Neuronal stem cell (in vitro differentiated cells): ENCODE data around the gene UBAC2.

Experiments used
- DNase-seq: peaks from one replicate; pipeline ENCODE4 v3.0.0-alpha.2; 2013; ENCODE audit warnings: low spot score
- H2AFZ ChIP-seq: one replicate; pipeline ENCODE4 v1.6.1; 2013; ENCODE audit warnings: mild to moderate bottlenecking, low read length, inconsistent platforms
- H2AK5ac ChIP-seq: 2 replicates; pipeline ENCODE4 v1.6.1; 2013; ENCODE audit warnings: low read depth, mild to moderate bottlenecking, inconsistent platforms, low read length, moderate library complexity, mixed read lengths
- H2BK120ac ChIP-seq: 2 replicates; pipeline ENCODE4 v1.6.1; 2013; ENCODE audit warnings: low read depth, mild to moderate bottlenecking, inconsistent platforms, low read length, moderate library complexity, mixed read lengths
- H2BK12ac ChIP-seq: one replicate; pipeline ENCODE4 v1.6.1; 2013; ENCODE audit warnings: low read length, inconsistent platforms
- H2BK15ac ChIP-seq: 2 replicates; pipeline ENCODE4 v1.6.1; 2013; ENCODE audit warnings: mild to moderate bottlenecking, low read length, inconsistent platforms, mixed read lengths
- H2BK5ac ChIP-seq: one replicate; pipeline ENCODE4 v1.6.1; 2013; ENCODE audit warnings: inconsistent platforms, mild to moderate bottlenecking, low read length, moderate library complexity
- H3K14ac ChIP-seq: one replicate; pipeline ENCODE4 v1.6.1; 2013; ENCODE audit warnings: low read length, inconsistent platforms
- H3K18ac ChIP-seq: 2 replicates; pipeline ENCODE4 v1.6.1; 2013; ENCODE audit warnings: low read length, inconsistent platforms
- H3K23ac ChIP-seq: 2 replicates; pipeline ENCODE4 v1.6.1; 2013; ENCODE audit warnings: low read depth, mild to moderate bottlenecking, mixed read lengths, low read length, inconsistent platforms; ENCODE audit not compliant: poor library complexity
- H3K27ac ChIP-seq: replicated peaks from 3 replicates; pipeline ENCODE4 v1.5.1; 2013; ENCODE audit warnings: low read length, inconsistent platforms
- H3K27me3 ChIP-seq, 3 experiments: 2 replicates each; pipeline ENCODE4 v1.6.1; 2013; ENCODE audit warnings: low read length in 3 of 3, mild to moderate bottlenecking in 2 of 3, inconsistent platforms in 1 of 3, low read depth in 1 of 3, mixed read lengths in 1 of 3, moderate library complexity in 1 of 3; ENCODE audit not compliant: control insufficient read depth in 3 of 3, insufficient read depth in 3 of 3
- H3K36me3 ChIP-seq, 2 donors: replicated peaks in 1 of 2; 2 replicates each; pipeline ENCODE4 v1.6.1; 2013; ENCODE audit warnings: low read length in 2 of 2; ENCODE audit not compliant: control insufficient read depth in 2 of 2, insufficient read depth in 2 of 2
- H3K4ac ChIP-seq: 2 replicates; pipeline ENCODE4 v1.6.1; 2013; ENCODE audit warnings: inconsistent platforms, mild to moderate bottlenecking, low read length, moderate library complexity
- H3K4me1 ChIP-seq, 2 donors: 1 replicate in 1 of 2; 2 replicates in 1 of 2; pipeline ENCODE4 v1.6.1; 2013; ENCODE audit warnings: low read length in 2 of 2, low read depth in 1 of 2; ENCODE audit not compliant: control insufficient read depth in 2 of 2, insufficient read depth in 1 of 2
- H3K4me2 ChIP-seq: one replicate; pipeline ENCODE4 v1.6.1; 2013; ENCODE audit warnings: mild to moderate bottlenecking, low read length, inconsistent platforms; ENCODE audit not compliant: insufficient read depth, poor library complexity, severe bottlenecking
- H3K4me3 ChIP-seq, 2 donors: 2 replicates each; pipeline ENCODE4 v1.5.1; 2013; ENCODE audit warnings: low read length in 2 of 2, mild to moderate bottlenecking in 2 of 2, inconsistent platforms in 1 of 2, moderate library complexity in 1 of 2
- H3K79me1 ChIP-seq: one replicate; pipeline ENCODE4 v1.6.1; 2013; ENCODE audit warnings: low read depth, mild to moderate bottlenecking, inconsistent platforms, low read length, moderate library complexity
- H3K9ac ChIP-seq: one replicate; pipeline ENCODE4 v1.6.1; 2013; ENCODE audit warnings: mild to moderate bottlenecking, low read depth, low read length, inconsistent platforms; ENCODE audit not compliant: poor library complexity
- H3K9me3 ChIP-seq, 2 donors: replicated peaks in 1 of 2; 2 replicates each; pipeline versions ENCODE3 to v1.6.1; 2013; ENCODE audit warnings: low read length in 2 of 2, mild to moderate bottlenecking in 2 of 2, inconsistent platforms in 1 of 2, low read depth in 1 of 2, mixed read lengths in 1 of 2, moderate library complexity in 1 of 2; ENCODE audit not compliant: control insufficient read depth in 2 of 2, insufficient read depth in 1 of 2
- H4K8ac ChIP-seq: one replicate; pipeline ENCODE4 v1.6.1; 2013; ENCODE audit warnings: low read depth, mild to moderate bottlenecking, inconsistent platforms, low read length, moderate library complexity
- H4K91ac ChIP-seq: one replicate; pipeline ENCODE4 v1.6.1; 2013; ENCODE audit warnings: low read length, low read depth, mild to moderate bottlenecking, inconsistent platforms; ENCODE audit not compliant: poor library complexity
- WGBS, 2 donors: extraction: QIAGEN DNeasy Blood & Tissue Kit; methylation state at CpG; one replicate each; pipeline ENCODE4 v1.1.7; 2013; ENCODE audit warnings: missing lambda C conversion rate in 2 of 2, mixed read lengths in 1 of 2; ENCODE audit not compliant: insufficient read length in 2 of 2, insufficient replicate concordance in 1 of 2; ENCODE audit errors: extremely low coverage in 2 of 2; 5-methylcytosine and 5-hydroxymethylcytosine counted together

Gene UBAC2

GRCh38 chr13:99185606-99186005 lies 15.0 kb upstream of the UBAC2 start:
- WGBS, 2 donors, result no CpG with 5 or more reads among the region's 8 CpGs

GRCh38 chr13:99190147-99190985 lies 10.3 kb upstream of the UBAC2 start:
- no peak overlapping the region for H4K91ac ChIP-seq
- no peak overlapping the region for H3K18ac ChIP-seq
- no peak overlapping the region for H2BK120ac ChIP-seq
- no peak overlapping the region for H2BK5ac ChIP-seq
- no peaks in the 10 kb centered on the region for H3K36me3 ChIP-seq
- H4K8ac ChIP-seq, result no peak overlapping the region
- H2AFZ ChIP-seq, result no peak overlapping the region
- no peak overlapping the region for H3K14ac ChIP-seq
- peak overlapping the region; percentile 82 for H2BK12ac ChIP-seq
- peak overlapping the region; percentile 77 for H3K23ac ChIP-seq
- no peaks in the 10 kb centered on the region for H3K4me1 ChIP-seq
- no peak overlapping the region for H3K4me2 ChIP-seq
- H2BK15ac ChIP-seq, result no peak overlapping the region
- no peak for DNase-seq
- H3K4ac ChIP-seq, result no peak overlapping the region
- no peak overlapping the region for H3K4me3 ChIP-seq
- no CpG with 5 or more reads among the region's 12 CpGs for WGBS, 2 donors
- H3K9me3 ChIP-seq, result no peaks in the 10 kb centered on the region
- no peak overlapping the region for H2AK5ac ChIP-seq
- H3K79me1 ChIP-seq, result no peaks in the 10 kb centered on the region
- H3K27ac ChIP-seq, result no peak overlapping the region
- peaks cover 0 to 4% (median 0%) of the 10 kb centered on the region in 3 experiments for H3K27me3 ChIP-seq
- no peak overlapping the region for H3K9ac ChIP-seq

More at GRCh38 chr13:99185606-99186005, 15.0 kb upstream of the UBAC2 start:
- Histone ChIP-seq H2AK5ac (no peak overlapping the region), H3K27me3 (peaks cover 0 to under 1% (median 0%) of the 10 kb centered on the region in 3 experiments), H3K36me3 (no peaks in the 10 kb centered on the region), H2BK120ac (no peak overlapping the region), H3K4me2 (no peak overlapping the region), H3K23ac (no peak overlapping the region), H3K14ac (no peak overlapping the region), H3K4me3 (no peak overlapping the region), H3K9ac (no peak overlapping the region), H2BK5ac (no peak overlapping the region), H4K8ac (no peak overlapping the region), H2BK12ac (no peak overlapping the region), H3K18ac (no peak overlapping the region), H2BK15ac (no peak overlapping the region), H3K4ac (no peak overlapping the region), H3K9me3 (no peaks in the 10 kb centered on the region), H3K4me1 (no peaks in the 10 kb centered on the region), H4K91ac (no peak overlapping the region), H3K27ac (no peak overlapping the region), H2AFZ (no peak overlapping the region), H3K79me1 (no peaks in the 10 kb centered on the region)
- no peak for DNase-seq

- no peaks in the 10 kb centered on the region for H3K36me3 ChIP-seq
- no CpG with 5 or more reads among the region's 3 CpGs for WGBS, 2 donors
- H2BK120ac ChIP-seq, result no peak overlapping the region
- H3K14ac ChIP-seq, result no peak overlapping the region
- no peaks in the 10 kb centered on the region for H3K4me1 ChIP-seq
- H3K4me3 ChIP-seq, result no peak overlapping the region
- H2AFZ ChIP-seq, result no peak overlapping the region
- no peaks in the 10 kb centered on the region for H3K79me1 ChIP-seq
- no peaks in the 10 kb centered on the region for H3K9me3 ChIP-seq
- DNase-seq, result no peak
- no peak overlapping the region for H3K4me2 ChIP-seq
- H2AK5ac ChIP-seq, result no peak overlapping the region
- no peak overlapping the region for H2BK5ac ChIP-seq
- no peak overlapping the region for H3K18ac ChIP-seq
- no peak overlapping the region for H3K23ac ChIP-seq
- no peak overlapping the region for H2BK12ac ChIP-seq
- no peak overlapping the region for H3K9ac ChIP-seq
- no peak overlapping the region for H4K91ac ChIP-seq
- no peak overlapping the region for H4K8ac ChIP-seq
- H3K4ac ChIP-seq, result no peak overlapping the region
- no peak overlapping the region for H2BK15ac ChIP-seq
- no peak overlapping the region for H3K27ac ChIP-seq
- H3K27me3 ChIP-seq, result peaks cover 0 to 4% (median 0%) of the 10 kb centered on the region in 3 experiments
Observed at GRCh38 chr13:99191336-99191899, 9.2 kb upstream of the UBAC2 start.

GRCh38 chr13:99191900-99192399 lies 8.7 kb upstream of the UBAC2 start:
- H4K91ac ChIP-seq, result no peak overlapping the region
- no CpG with 5 or more reads among the region's 7 CpGs for WGBS, 2 donors
- H3K36me3 ChIP-seq, result no peaks in the 10 kb centered on the region
- no peaks in the 10 kb centered on the region for H3K9me3 ChIP-seq
- no peak overlapping the region for H3K18ac ChIP-seq
- H3K27ac ChIP-seq, result no peak overlapping the region
- H4K8ac ChIP-seq, result peak overlapping the region; percentile 84
- H3K79me1 ChIP-seq, result no peaks in the 10 kb centered on the region
- H2BK12ac ChIP-seq, result no peak overlapping the region
- H3K9ac ChIP-seq, result peak overlapping the region; percentile 74
- H2BK120ac ChIP-seq, result no peak overlapping the region
- no peak overlapping the region for H3K23ac ChIP-seq
- no peak overlapping the region for H3K4ac ChIP-seq
- H3K14ac ChIP-seq, result peak overlapping the region; percentile 47
- H3K4me1 ChIP-seq, result no peaks in the 10 kb centered on the region
- H3K4me2 ChIP-seq, result no peak overlapping the region
- DNase-seq, result no peak
- H3K4me3 ChIP-seq, result no peak overlapping the region
- no peak overlapping the region for H2AK5ac ChIP-seq
- peaks cover 0 to 4% (median 0%) of the 10 kb centered on the region in 3 experiments for H3K27me3 ChIP-seq
- no peak overlapping the region for H2BK5ac ChIP-seq
- H2AFZ ChIP-seq, result no peak overlapping the region
- H2BK15ac ChIP-seq, result no peak overlapping the region
